A673 (cell line): ENCODE measurements around the gene LITAFD.

Experiments used
- CTCF ChIP-seq: fragments of 300-800, 200-600 bp; sonication (generic); conservative IDR thresholded peaks from 2 replicates; pipeline ENCODE4 v1.5.1; 2017; ENCODE audit warnings: low read depth, mild to moderate bottlenecking, antibody characterized with exemption, low read length, moderate library complexity, mixed read lengths
- EZH2 ChIP-seq: fragments of 200-600 bp; sonication (generic); IDR thresholded peaks from 2 replicates; pipeline ENCODE4 v1.6.1; 2017; ENCODE audit warnings: borderline replicate concordance, low read depth, mild to moderate bottlenecking, mixed read lengths, antibody characterized with exemption, low read length; ENCODE audit not compliant: poor library complexity, severe bottlenecking

GRCh38 chr16:8847145-8847544, 35.0 kb upstream of the LITAFD start:
- TF ChIP-seq CTCF (no peak), EZH2 (no peak)
